ENCODE measurements around the gene CYP4F3. TPM values are rescaled to one million over a fixed set of nuclear protein-coding genes. Genes with fewer than 3 reads are reported as not detected.

The CYP4F3 gene
- total RNA-seq, 1 experiment from 2014 or later: not detected

DNA sequence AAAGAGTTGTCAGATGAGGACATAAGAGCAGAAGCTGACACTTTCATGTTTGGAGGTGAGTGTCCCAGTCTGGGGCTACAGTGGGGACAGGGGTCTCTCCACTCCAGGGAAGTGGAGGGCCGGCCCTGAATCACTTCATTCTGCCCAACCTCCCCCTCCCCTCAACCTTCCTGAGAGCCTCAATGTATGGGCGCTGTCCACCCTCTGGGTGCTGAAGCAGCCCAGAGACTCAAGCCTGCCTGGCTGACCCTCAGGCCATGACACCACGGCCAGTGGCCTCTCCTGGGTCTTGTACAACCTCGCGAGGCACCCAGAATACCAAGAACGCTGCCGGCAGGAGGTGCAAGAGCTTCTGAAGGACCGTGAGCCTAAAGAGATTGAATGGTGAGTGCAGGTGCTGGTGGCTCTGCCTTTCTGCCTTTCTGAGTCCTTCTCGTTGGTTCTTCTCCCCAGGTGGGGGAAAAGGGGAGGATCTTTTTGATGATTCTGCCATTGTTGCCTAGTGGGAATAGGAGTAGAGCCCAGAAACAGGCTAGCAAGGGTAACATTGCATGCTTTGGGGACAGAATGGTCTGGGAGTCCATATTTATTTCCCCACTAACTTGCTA lies 16.9 kb upstream of the CYP4F3 start:
- Histone ChIP-seq H2BK20ac (ENCODE audit: low read depth, low read length, poor library complexity, severe bottlenecking) (no peak overlapping the region), H3K79me2 (ENCODE audit: insufficient read depth, low read length) (no peaks in the 10 kb centered on the region), H4K20me1 (ENCODE audit: control insufficient read depth, insufficient read depth, insufficient read length) (no peaks in the 10 kb centered on the region), H4K5ac (ENCODE audit: insufficient read length, low read depth, low read length) (no peak overlapping the region), H2BK15ac (ENCODE audit: low read depth, low read length) (no peak overlapping the region), H3K4ac (ENCODE audit: low read depth, low read length) (no peak overlapping the region), H3K56ac (ENCODE audit: insufficient read length, low read depth, low read length) (no peak overlapping the region), H3K27ac (ENCODE audit: insufficient read length, low read depth, low read length) (no peak overlapping the region), H3K23ac (ENCODE audit: insufficient read length, low read depth, low read length) (no peak overlapping the region), H2BK120ac (ENCODE audit: low read depth, low read length, poor library complexity, severe bottlenecking) (no peak overlapping the region), H2AK5ac (ENCODE audit: insufficient read length, low read length) (no peak overlapping the region), H3K4me2 (ENCODE audit: insufficient read depth, insufficient read length, low read length) (no peak overlapping the region), H3K18ac (ENCODE audit: insufficient read length, low read depth, low read length) (no peak overlapping the region), H2AFZ (ENCODE audit: low read length) (no peak overlapping the region), H4K91ac (ENCODE audit: insufficient read length, low read depth, low read length) (no peak overlapping the region), H2BK12ac (ENCODE audit: insufficient read length, low read depth, low read length) (no peak overlapping the region), H3K23me2 (ENCODE audit: insufficient read length, low read depth, low read length, poor library complexity, severe bottlenecking) (no peaks in the 10 kb centered on the region), H3T11ph (ENCODE audit: low read length) (no peak overlapping the region), H3K4me1 (ENCODE audit: insufficient read depth, low read length) (no peaks in the 10 kb centered on the region), H3K79me1 (ENCODE audit: insufficient read depth, low read depth, low read length, poor library complexity, severe bottlenecking) (no peaks in the 10 kb centered on the region), H3K9ac (ENCODE audit: extremely low read depth, insufficient read length, low read length) (no peak overlapping the region), H3K27me3 (ENCODE audit: insufficient read depth, low read length) (no peaks in the 10 kb centered on the region), H2BK5ac (ENCODE audit: insufficient read length, low read length) (no peak overlapping the region), H4K8ac (replicated peaks; ENCODE audit: insufficient read length, low read depth, low read length) (no peak overlapping the region), H3K14ac (ENCODE audit: insufficient read depth, low read length) (no peak overlapping the region), H3K9me3 (ENCODE audit: control insufficient read depth, low read depth, low read length) (peaks cover 63% of the 10 kb centered on the region)
- no peaks in the 10 kb centered on the region for H3K4me1 Mint-ChIP-seq
- H3K36me3 Mint-ChIP-seq (ENCODE audit: insufficient read depth in 1 of 3, low read depth in 3 of 3): peaks cover 6 to 20% (median 8%) of the 10 kb centered on the region in 3 experiments; a peak in 4 of 7 replicates
- peak; percentile 33 for DNase-seq
- no peak overlapping the region for H3K4me3 Mint-ChIP-seq
- H3K9me3 Mint-ChIP-seq: peaks cover 76 to 88% of the 10 kb centered on the region in 2 experiments
- no peaks in the 10 kb centered on the region; the same call in none of the 2 replicates for H3K27me3 Mint-ChIP-seq (ENCODE audit: low read depth)
- no CpG with 5 or more reads among the region's 9 CpGs for WGBS (ENCODE audit: extremely low coverage, insufficient read length, low lambda C conversion rate)
- H3K27ac Mint-ChIP-seq: no peak overlapping the region
- TF ChIP-seq, protein P1, sequence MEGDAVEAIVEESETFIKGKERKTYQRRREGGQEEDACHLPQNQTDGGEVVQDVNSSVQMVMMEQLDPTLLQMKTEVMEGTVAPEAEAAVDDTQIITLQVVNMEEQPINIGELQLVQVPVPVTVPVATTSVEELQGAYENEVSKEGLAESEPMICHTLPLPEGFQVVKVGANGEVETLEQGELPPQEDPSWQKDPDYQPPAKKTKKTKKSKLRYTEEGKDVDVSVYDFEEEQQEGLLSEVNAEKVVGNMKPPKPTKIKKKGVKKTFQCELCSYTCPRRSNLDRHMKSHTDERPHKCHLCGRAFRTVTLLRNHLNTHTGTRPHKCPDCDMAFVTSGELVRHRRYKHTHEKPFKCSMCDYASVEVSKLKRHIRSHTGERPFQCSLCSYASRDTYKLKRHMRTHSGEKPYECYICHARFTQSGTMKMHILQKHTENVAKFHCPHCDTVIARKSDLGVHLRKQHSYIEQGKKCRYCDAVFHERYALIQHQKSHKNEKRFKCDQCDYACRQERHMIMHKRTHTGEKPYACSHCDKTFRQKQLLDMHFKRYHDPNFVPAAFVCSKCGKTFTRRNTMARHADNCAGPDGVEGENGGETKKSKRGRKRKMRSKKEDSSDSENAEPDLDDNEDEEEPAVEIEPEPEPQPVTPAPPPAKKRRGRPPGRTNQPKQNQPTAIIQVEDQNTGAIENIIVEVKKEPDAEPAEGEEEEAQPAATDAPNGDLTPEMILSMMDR (conservative IDR thresholded peaks at IDR 0.05): no peak

All from H9 (cell line).